NCI-H446 (cell line): ENCODE measurements around the gene GAST.
"Not testable (repeated sequence)": the region's sequence is repeated elsewhere in the genome, so short reads cannot be mapped to it uniquely, and the experiment has no call there.

ENCODE experiments used
- DNase-seq, 2 experiments: peaks; one replicate each; lab custom pipeline; 2025; lab: John Stamatoyannopoulos, UW

The GAST gene

DNA sequence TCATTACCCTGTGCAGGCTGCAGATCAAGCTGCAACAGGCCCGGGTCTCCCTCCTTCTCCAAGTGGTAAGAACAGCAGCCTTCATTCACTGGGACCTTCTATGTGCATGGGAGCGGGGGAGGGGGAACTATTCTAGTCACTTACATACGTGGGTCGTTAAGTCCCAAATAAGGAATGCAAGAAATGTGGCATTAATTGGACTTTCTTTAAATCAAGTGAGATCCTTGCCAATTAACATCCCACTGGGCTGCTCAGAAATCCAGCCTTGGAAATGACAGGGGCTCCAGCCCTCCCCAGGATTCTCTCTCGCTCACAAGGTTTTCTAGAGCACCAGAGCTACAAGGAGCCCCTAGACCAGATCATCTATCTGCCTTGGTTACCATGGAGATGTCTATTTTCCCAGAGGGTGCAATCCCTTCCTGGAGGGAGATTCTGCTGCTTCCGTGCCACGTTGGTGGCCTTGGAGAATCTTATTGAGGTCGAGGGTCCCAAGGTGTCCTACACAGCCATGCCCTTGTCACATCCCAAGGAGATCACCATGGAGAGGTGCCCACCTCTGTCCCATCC, 28.6 kb upstream of the GAST start:
- DNase-seq, result no peak

DNA sequence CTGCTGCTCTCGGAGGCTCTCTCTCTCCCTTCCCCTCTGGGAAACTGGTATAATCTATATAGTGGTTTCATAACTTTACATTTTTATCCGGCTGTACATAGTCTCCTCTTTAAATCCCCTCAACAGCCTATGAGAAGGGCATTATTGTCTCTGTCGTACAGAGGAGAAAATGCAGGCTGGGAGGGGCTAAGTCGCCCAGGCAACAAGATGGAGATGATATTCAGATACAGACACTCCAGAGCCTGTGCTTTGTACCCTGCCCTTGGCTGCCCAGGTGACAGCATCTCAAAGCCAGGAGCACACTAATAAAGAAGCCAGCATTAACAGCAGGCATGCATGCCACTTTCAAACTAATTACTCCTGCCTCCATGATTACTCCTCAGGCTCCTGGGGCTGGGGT, 28.1 kb upstream of the GAST start:
- no peak for DNase-seq

DNA sequence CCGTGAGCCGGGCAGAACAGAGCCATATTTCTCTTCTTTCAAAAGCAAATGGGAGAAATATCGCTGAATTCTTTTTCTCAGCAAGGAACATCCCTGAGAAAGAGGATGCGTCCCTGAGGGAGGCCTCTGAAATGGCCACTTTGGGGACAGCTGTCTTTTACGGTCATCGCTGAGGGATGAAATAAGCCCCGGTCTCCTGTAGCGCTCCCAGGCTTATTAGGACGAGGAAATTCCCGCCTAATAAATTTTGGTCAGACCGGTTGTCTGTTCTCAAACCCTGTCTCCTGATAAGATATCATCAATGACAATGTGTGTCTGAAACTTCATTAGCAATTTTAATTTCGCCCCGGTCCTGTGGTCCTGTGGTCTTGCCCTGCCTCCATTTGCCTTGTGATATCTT, 26.4 kb upstream of the GAST start:
- not testable (repeated sequence) for DNase-seq

DNA sequence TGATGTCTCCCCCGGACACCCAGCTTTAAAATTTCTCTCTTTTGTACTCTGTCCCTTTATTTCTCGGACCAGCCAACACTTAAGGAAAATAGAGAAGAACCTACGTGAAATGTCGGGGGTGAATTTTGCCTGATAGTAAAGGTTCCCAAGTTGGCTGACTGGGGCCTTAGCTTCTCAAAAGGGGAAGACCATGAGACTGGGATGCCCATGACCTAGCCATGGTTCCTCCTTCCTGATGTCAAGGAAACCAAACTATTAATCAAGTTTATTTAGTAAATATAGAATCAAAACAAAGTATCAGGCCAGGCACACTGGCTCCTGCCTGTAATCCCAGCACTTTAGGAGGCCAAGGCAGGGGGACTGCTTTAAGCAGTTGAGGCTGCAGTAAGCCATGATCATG, 25.9 kb upstream of the GAST start:
- no peak for DNase-seq

DNA sequence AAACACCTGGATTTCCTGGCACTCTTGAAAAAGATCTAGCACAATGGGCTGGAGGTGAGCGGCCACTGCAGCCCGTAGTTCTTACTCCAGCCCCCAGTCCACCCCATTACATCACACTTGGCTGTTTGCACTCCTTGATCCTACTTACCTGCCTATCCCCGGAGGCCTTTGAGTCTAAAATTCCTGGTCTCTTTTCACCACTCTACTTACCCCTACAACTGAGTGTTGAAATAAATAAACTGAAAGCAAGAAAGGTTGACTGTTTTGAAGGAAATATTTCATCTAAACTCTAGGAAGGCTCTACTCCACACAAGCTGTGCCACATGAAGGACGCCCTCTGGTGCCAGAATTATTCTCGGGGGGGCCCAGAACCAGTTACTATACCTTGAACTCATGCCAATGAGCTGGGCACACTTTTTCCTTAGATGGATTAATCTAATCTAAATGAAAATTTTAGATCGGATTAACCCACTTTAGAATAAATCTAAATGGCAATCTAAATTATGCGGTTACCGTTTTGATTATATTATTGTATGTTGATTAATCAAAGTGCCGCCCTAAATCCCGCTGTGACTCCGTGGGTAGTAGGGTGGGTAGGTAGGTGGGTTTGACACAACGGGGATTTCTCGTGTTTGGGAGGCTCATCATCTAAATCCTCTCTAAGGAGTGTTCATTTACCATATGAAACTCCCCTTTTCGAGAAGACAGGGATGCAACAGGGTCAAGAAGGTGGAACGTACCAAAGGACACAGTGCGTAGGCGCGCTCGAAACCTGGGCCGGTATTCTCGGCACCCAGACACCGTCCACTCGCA, 24.1 kb upstream of the GAST start:
- no peak for DNase-seq

DNA sequence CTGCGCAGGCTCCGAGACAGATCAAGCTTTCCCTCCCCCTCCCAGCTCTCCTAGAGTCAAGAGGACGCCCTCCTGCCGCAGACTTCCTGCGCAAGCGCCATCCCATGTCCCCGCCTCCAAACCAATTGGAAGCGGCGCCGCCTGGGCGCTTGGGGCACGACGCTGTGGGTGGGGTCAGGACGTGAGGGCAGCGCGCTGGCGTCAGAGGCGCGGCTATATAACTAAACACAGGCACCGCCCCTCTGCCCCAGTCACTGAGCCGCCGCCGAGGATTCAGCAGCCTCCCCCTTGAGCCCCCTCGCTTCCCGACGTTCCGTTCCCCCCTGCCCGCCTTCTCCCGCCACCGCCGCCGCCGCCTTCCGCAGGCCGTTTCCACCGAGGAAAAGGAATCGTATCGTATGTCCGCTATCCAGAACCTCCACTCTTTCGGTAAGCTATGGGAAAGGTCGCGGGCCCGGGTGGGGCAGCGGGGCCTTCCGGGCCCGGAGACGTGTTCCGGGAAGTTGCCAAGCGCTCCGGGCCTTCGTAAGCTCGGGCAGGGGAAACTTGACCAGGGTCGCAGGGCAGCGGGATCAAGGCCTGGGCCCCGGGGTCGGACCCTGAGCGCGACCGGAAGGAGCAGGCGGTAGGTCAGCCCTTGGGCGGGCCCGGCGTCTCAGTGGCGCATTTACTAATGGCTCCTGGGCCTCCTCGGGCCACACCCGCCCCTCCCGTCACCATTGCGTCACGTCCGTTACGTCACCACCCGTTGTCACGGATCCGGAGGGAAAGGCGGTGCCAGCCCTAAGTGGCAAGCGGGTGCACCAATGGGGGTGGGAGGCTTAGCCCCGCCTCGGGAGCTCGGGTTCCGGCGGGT, 23.3 kb upstream of the GAST start, which contains the start of gene EIF1:
TSS of gene EIF1 (plus strand) at position 245 of the 856 bp plus-strand sequence. CDS start at position 399, 154 bp downstream.
- peak; percentile 97 to 99 for DNase-seq

DNA sequence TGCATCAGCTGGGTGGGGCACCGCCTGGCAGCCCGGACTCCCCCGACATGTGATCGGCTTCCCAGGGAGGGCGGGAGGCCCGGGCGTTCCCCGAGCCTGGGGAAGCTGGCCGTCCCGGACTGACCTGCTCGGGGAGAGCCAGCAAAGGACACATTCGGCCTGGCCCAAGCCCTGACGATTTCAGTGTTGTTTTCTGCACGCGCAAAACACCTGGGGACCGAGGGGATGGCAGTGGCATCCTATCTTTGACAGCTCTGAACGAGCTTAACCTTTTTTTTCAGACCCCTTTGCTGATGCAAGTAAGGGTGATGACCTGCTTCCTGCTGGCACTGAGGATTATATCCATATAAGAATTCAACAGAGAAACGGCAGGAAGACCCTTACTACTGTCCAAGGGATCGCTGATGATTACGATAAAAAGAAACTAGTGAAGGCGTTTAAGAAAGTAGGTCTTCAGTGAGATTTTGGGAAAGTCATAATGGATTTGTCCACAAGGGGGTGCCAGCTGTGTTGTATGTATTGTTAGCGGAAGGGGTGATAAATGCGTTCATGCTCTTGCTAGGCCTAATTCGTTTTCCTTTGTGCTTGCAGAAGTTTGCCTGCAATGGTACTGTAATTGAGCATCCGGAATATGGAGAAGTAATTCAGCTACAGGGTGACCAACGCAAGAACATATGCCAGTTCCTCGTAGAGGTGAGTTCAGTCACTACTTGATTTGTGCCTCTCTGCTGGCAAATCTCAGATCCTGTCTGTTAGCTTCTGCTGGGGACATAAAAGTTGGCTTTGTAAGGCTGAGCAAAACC, 22.4 kb upstream of the GAST start:
- peak in 1 of 2 experiments; percentile 46 for DNase-seq

DNA sequence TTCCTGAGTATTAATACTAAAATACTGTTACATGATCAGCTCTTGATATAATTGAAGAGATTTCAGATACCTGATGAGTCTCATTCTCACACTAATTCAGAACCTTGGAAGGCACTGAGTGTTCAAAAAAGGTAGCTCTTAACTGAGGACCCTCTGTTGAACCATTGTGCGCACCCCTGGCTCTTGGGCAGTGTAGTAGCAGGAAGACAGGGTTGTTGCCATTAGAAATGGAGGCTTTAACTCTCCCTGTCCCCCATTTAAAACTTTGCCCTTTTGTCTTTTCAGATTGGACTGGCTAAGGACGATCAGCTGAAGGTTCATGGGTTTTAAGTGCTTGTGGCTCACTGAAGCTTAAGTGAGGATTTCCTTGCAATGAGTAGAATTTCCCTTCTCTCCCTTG, 21.6 kb upstream of the GAST start:
- DNase-seq, result no peak

DNA sequence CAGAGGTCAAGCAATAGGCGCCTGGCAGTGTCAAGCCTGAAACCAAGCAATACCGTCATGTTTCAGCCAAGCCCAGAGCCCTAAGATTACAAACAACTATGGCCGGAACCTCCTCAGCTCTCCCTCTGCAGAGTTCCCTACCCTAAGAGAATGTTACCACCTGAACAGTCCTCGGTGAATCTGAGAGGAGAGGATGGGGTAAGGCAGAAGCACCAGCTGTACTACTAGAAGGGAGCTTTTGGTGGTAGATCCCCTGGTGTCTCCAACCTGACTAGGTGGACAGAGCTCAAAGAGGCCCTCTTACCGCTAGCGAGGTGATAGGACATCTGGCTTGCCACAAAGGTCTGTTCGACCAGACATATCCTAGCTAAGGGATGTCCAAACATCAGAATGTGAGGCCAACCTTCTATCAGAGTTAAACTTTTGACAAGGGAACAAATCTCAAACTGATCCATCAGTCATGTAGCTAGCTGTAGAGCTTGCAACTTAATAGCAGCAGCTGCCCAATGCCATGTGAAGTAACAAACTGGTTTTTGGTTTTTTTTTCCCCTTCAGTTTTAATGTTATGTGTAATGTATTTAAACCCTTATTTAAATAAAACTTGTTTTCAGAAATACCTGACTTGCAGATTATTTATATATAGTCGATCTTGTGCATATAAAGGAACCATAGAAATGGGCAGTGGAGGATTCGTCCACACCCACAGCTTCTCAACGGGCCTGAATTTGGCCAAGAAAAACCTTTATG, 20.9 kb upstream of the GAST start:
- no peak for DNase-seq

DNA sequence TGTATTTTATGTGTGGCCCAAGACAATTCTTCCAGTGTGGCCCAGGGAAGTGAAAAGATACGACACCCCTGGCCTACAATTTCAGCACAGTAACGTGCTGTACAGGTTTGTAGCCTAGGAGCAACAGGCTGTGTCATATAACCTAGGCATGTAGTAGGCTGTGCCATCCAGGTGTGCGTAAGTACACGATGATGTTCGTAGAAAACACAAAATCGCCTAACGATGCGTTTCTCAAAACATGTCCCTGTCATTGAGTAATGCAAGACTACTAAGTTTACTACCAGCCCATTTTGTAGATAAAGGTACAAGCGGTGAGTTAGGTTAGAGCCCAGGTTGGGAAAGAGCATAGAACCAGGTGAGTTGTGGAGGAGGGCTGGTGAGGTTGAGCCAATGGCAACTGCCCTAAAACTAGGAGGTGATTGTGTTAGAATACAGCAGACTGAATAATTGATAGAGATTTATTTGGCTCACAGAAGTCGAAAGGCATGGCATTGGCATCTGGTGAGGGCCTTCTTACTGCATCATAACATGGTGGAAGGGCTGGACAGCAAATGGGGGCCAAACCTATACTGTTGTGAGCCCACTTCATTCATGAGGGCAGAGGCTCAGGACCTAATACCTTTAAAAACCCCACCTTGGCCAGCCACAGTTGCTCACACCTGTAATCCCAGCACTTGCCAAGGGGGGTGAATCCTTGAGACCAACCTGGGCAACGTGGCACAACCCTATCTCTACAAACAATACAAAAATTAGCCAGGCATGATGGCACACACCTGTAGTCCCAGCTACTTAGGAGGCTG, 19.2 kb upstream of the GAST start:
- no peak for DNase-seq

DNA sequence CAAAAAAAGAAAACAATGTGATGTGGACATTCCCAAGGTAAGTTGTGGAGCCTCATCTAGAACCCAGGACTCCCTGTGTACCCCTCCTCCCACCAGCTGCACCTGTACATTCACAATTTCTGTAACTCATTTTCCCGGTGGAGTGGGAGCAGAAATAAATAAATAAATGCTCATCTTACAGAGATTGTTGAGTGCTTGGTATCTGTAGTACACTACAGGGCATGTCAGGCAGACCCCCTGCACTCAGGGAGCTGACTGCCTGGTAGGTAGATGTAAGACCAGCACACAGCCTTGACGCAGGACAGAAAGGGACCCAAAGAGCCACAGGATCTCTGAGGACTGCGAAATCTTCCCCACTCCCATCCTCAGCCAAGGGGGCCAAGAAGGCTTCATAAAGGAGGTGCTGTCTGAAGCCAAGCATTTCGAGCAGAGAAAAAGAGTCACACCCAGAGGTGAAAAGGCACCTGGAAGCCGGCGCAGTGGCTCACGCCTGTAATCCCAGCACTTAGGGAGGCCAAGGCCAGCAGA, 16.9 kb upstream of the GAST start:
- no peak for DNase-seq

DNA sequence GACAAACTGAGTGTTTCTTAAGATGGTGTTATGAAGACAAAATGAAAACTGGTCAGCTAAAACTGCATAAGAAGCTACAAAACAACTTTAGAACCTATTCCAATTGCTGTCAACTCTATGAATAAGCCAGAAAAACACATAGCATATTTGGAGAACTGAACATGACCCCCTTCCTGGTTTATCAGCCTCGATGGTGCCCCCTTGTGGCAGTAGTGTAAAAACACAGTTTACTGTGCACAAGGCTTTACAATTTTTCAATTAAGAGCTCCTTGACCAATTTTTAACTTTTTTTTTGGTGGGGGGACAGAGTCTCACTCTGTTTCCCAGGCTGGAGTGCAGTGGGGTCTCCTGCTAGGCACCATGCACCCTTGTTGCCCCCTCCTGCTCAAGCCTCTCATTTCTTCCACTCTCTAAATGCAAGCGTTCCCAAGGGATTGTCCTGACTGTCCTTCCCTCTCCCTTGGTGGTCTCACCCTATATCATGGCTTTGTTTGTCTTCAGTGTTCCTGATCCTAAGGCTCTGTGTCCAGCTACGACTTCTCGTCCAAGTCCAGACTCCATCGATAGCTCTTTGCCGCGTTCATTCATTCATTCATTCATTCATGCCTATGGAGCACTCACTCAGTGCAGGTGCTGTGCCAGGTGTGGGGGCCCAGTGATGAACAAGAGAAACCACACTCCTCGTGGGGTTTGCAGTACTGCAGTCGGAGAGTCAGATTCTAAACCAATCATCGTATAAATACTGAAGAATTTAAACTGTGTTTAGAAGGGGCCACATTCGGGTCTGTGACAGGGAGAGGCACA, 16.0 kb upstream of the GAST start:
- DNase-seq, result peak; percentile 76 to 80

DNA sequence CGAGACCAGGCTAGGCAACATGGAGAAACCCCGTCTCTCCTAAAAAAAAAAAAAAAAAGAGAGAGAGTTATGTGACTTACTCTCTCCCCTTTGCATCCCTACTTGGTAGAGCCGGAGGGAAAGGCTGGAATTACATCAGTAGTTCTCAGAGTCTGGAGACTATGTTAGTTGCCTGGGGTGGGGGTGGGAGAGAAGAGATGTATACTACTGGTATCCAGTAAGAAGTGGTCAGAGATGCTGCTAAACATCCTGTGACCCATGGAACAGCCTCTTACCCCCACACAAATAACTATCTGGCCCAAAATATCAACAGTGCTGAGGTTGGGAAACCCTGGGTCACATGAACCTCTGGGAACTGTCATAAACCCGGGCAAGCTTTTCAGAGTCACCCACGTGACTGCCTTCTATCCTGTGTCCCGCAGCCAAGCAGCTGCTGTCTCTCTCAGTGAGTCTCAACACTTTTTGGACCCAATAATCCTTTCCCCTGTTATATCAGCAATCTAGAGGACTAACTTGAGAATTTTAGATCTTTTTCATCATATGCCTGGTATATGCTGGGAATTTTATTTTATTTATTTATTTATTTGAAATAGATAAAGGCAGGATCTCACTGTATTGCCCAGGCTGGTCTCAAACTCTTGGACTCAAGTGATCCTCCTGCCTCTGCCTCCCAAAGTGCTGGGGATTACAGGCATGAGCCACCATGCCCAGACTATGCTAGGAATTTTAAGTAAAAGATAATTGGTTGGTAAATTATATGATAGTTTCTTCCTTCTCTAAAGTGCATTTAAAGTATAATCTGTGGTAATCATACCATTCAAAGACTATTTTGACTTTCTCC, 14.8 kb upstream of the GAST start:
- no peak for DNase-seq

DNA sequence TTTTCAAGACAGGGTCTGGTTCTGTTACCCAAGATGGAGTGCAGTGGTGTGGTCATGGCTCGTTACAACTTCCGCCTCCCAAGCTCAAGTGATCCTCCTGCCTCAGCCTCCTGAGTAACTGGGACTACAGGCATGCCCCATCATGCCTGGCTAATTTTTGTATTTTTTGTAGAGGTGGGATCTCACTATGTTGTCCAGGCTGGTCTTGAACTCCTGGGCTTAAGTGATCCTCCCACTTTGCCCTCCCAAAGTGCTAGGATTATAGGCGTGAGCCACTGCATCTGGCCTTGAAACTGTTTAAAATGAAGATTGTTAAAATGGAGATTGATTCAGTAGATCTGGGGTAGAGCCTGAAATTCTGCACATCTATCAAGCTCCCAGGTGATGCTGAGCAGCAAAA, 11.3 kb upstream of the GAST start:
- not testable (repeated sequence) for DNase-seq

DNA sequence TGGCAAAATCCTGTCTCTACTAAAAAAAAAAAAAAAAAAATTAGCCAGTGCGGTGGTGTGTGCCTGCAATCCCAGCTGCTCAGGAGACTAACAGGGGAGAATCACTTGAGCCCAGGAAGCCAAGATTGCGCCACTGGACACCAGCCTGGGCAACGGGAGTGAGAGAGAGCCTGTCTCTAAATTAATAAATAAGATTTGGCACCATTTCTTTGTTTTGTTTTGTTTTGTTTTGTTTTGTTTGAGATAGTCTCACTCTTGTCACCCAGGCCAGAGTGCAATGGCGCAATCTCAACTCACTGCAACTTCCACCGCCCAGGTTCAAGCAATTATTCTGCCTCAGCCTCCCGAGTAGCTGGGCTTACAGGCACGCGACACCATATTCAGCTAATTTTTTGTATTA, 9.4 kb upstream of the GAST start:
- DNase-seq, result no peak

DNA sequence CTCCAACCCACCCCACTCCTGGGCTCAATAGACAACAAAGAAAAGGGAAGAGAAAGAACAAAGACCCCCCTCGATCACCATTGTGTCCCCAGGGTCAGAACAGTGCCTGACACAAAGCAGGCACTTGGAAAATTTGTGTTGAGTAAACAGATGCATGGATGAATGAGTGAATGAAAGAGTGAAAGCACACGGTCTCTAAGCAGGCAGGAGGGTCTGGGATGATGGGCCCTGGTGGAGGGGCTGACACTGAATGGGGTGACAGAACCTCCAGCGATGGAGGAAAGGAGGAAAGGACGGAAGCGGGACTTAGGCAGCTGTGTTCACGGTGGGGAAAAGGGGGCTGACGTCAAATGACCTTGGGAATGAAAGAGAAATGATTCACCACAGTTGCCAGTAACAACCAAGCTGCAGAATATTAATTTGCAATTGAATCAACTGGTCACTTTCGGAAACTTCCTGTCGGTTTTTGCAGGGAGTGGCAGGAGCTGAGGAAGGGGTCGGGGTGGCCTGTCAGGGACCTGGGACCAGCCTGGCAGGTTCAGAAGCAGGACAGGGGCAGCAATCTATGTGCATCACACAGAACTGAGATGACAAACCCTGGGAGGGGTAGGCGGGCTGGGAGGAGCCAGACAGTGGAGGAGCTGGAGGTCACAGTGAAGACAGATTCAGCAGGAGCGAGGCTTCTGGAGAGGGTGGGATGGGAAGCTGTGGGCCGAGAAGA, 6.7 kb upstream of the GAST start:
- no peak for DNase-seq

DNA sequence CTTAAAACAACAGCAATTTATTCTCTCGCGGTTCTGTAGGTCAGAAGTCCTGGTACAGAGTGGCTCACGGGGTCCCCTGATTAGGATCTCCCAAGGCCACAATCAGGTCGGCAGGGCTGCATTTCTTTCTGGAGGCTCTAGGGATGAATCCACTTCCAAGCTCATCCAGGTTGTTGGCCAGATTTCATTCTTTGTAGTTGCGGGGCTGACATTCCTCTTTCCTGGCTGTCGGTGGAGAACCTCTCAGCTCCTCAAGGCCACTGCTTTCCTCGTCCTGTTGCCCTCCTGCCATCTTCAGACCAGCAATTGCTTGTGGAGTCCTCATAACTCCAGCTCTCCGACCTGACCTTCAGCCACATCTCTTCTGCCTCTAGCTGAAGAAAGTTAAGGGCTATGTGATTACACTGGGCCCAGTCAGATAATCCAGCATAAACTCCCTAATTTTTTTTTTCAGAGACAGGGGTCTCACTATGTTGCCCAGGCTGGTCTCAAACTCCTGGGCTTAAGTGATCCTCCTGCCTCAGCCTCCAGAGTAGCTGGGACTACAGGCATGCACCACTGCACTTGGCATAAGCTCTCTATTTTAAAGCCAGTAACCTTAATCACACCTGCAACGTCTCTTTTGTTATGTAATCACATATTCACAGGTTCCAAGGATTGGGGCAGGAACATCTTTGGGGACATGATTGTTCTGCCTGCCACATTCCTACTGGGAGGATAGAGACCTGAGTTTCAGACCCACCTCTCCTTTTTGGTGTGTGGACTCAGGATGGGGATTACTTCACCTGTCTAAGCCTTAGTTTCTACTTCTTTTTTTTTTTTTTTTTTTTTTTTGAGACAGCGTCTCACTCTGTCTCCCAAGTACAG, 4.1 kb upstream of the GAST start:
- no peak for DNase-seq
